H9 (cell line): ENCODE measurements around the gene HES4. TPM values are rescaled to one million over a fixed set of nuclear protein-coding genes. Genes with fewer than 3 reads are reported as not detected.

ENCODE experiments used
- DNase-seq: peaks from one replicate; pipeline ENCODE4 v3.0.0-alpha.2; 2017
- H2AFZ ChIP-seq: one replicate; pipeline ENCODE4 v1.6.1; 2013; ENCODE audit warnings: mild to moderate bottlenecking, low read length, control low read depth, moderate library complexity
- H2AK5ac ChIP-seq: 2 replicates; pipeline ENCODE4 v1.6.1; 2013; ENCODE audit warnings: low read length, control low read depth, mixed read lengths; ENCODE audit not compliant: insufficient read length
- H2BK120ac ChIP-seq: one replicate; pipeline ENCODE4 v1.6.1; 2013; ENCODE audit warnings: low read depth, mild to moderate bottlenecking, low read length, control low read depth, inconsistent platforms; ENCODE audit not compliant: poor library complexity, severe bottlenecking
- H2BK12ac ChIP-seq: 2 replicates; pipeline ENCODE4 v1.6.1; 2013; ENCODE audit warnings: low read length, control low read depth, mixed read lengths, low read depth; ENCODE audit not compliant: insufficient read length
- H2BK15ac ChIP-seq: 2 replicates; pipeline ENCODE4 v1.6.1; 2013; ENCODE audit warnings: low read depth, low read length, control low read depth
- H2BK20ac ChIP-seq: one replicate; pipeline ENCODE4 v1.6.1; 2013; ENCODE audit warnings: low read depth, mild to moderate bottlenecking, low read length, control low read depth, inconsistent platforms; ENCODE audit not compliant: poor library complexity, severe bottlenecking
- H2BK5ac ChIP-seq: 2 replicates; pipeline ENCODE4 v1.6.1; 2013; ENCODE audit warnings: low read length, control low read depth, mixed read lengths; ENCODE audit not compliant: insufficient read length
- H3K14ac ChIP-seq: 2 replicates; pipeline ENCODE4 v1.6.1; 2013; ENCODE audit warnings: low read length, control low read depth; ENCODE audit not compliant: insufficient read depth
- H3K18ac ChIP-seq: 2 replicates; pipeline ENCODE4 v1.6.1; 2013; ENCODE audit warnings: low read depth, mild to moderate bottlenecking, mixed read lengths, low read length, control low read depth; ENCODE audit not compliant: insufficient read length
- H3K23ac ChIP-seq: 2 replicates; pipeline ENCODE4 v1.6.1; 2013; ENCODE audit warnings: low read length, control low read depth, mixed read lengths, low read depth; ENCODE audit not compliant: insufficient read length
- H3K23me2 ChIP-seq: 2 replicates; pipeline ENCODE4 v1.6.1; 2013; ENCODE audit warnings: low read depth, mild to moderate bottlenecking, mixed read lengths, low read length, control low read depth; ENCODE audit not compliant: insufficient read length, poor library complexity, severe bottlenecking
- H3K27ac ChIP-seq: 2 replicates; pipeline ENCODE4 v1.5.1; 2013; ENCODE audit warnings: low read length, control low read depth, mixed read lengths, low read depth; ENCODE audit not compliant: insufficient read length
- H3K27me3 ChIP-seq: 2 replicates; pipeline ENCODE4 v1.6.1; 2013; ENCODE audit warnings: low read length, control low read depth, inconsistent platforms; ENCODE audit not compliant: insufficient read depth
- H3K4ac ChIP-seq: 2 replicates; pipeline ENCODE4 v1.6.1; 2013; ENCODE audit warnings: low read depth, mild to moderate bottlenecking, control low read depth, inconsistent platforms, low read length, moderate library complexity
- H3K4me1 ChIP-seq: 2 replicates; pipeline ENCODE4 v1.6.1; 2013; ENCODE audit warnings: low read length, control low read depth, inconsistent platforms; ENCODE audit not compliant: insufficient read depth
- H3K4me2 ChIP-seq: 2 replicates; pipeline ENCODE4 v1.6.1; 2013; ENCODE audit warnings: low read length, control low read depth, mixed read lengths; ENCODE audit not compliant: insufficient read length, insufficient read depth
- H3K56ac ChIP-seq: 2 replicates; pipeline ENCODE4 v1.6.1; 2013; ENCODE audit warnings: low read depth, mild to moderate bottlenecking, mixed read lengths, low read length, control low read depth; ENCODE audit not compliant: insufficient read length
- H3K79me1 ChIP-seq: 2 replicates; pipeline ENCODE4 v1.6.1; 2013; ENCODE audit warnings: low read depth, mild to moderate bottlenecking, moderate library complexity, low read length, control low read depth, inconsistent platforms; ENCODE audit not compliant: insufficient read depth, poor library complexity, severe bottlenecking
- H3K79me2 ChIP-seq: 2 replicates; pipeline ENCODE4 v1.6.1; 2013; ENCODE audit warnings: low read length, control low read depth, inconsistent platforms; ENCODE audit not compliant: insufficient read depth
- H3K9ac ChIP-seq: 2 replicates; pipeline ENCODE4 v1.6.1; 2013; ENCODE audit warnings: low read length, control low read depth, mixed read lengths; ENCODE audit not compliant: insufficient read length; ENCODE audit errors: extremely low read depth
- H3K9me3 ChIP-seq: one replicate; pipeline ENCODE4 v1.6.1; 2013; ENCODE audit warnings: low read depth, low read length, inconsistent platforms; ENCODE audit not compliant: control insufficient read depth
- H3T11ph ChIP-seq: one replicate; pipeline ENCODE4 v1.6.1; 2013; ENCODE audit warnings: mild to moderate bottlenecking, low read length, control low read depth, inconsistent platforms
- H4K20me1 ChIP-seq: one replicate; pipeline ENCODE4 v1.6.1; 2013; ENCODE audit not compliant: control insufficient read depth, insufficient read length, insufficient read depth
- H4K5ac ChIP-seq: 2 replicates; pipeline ENCODE4 v1.6.1; 2013; ENCODE audit warnings: low read depth, mild to moderate bottlenecking, mixed read lengths, low read length, control low read depth; ENCODE audit not compliant: insufficient read length
- H4K8ac ChIP-seq: replicated peaks from 2 replicates; pipeline ENCODE4 v1.6.1; 2013; ENCODE audit warnings: low read length, control low read depth, mixed read lengths, low read depth; ENCODE audit not compliant: insufficient read length
- H4K91ac ChIP-seq: 2 replicates; pipeline ENCODE4 v1.6.1; 2013; ENCODE audit warnings: low read depth, mild to moderate bottlenecking, moderate library complexity, mixed read lengths, low read length, control low read depth; ENCODE audit not compliant: insufficient read length
- H3K27ac Mint-ChIP-seq, 3 experiments: 2 replicates in 2 of 3; 3 replicates in 1 of 3; pipeline ENCODE4 v1.8.0; 2020 to 2021; ENCODE audit warnings: mixed read lengths in 3 of 3, mild to moderate bottlenecking in 1 of 3, moderate library complexity in 1 of 3
- H3K27me3 Mint-ChIP-seq: 2 replicates; pipeline ENCODE4 v1.8.0; 2021; ENCODE audit warnings: low read depth, mild to moderate bottlenecking, moderate library complexity, mixed read lengths
- H3K36me3 Mint-ChIP-seq, 3 experiments: 2 replicates in 2 of 3; 3 replicates in 1 of 3; pipeline ENCODE4 v1.8.0; 2020 to 2021; ENCODE audit warnings: low read depth in 3 of 3, mixed read lengths in 3 of 3; ENCODE audit not compliant: insufficient read depth in 1 of 3
- H3K4me1 Mint-ChIP-seq, 2 experiments: 2 replicates each; pipeline ENCODE4 v1.8.0; 2020; ENCODE audit warnings: mixed read lengths in 2 of 2
- H3K4me3 Mint-ChIP-seq, 2 experiments: 2 replicates in 1 of 2; 3 replicates in 1 of 2; pipeline ENCODE4 v1.8.0; 2020 to 2021; ENCODE audit warnings: mild to moderate bottlenecking in 2 of 2, mixed read lengths in 2 of 2, moderate library complexity in 1 of 2
- H3K9me3 Mint-ChIP-seq, 2 experiments: 2 replicates in 1 of 2; 3 replicates in 1 of 2; pipeline ENCODE4 v1.8.0; 2020; ENCODE audit warnings: mild to moderate bottlenecking in 2 of 2, mixed read lengths in 2 of 2, moderate library complexity in 1 of 2
- CTCF ChIP-seq: fragments of 200-600 bp; sonication (generic); conservative IDR thresholded peaks from 3 replicates; pipeline ENCODE4 v1.8.0; 2021; ENCODE audit warnings: antibody characterized with exemption, mild to moderate bottlenecking
- WGBS: extraction: QIAGEN DNeasy Blood & Tissue Kit; methylation state at CpG from one replicate; pipeline ENCODE4 v1.1.7; 2013; ENCODE audit warnings: missing lambda C conversion rate, low lambda C conversion rate, mixed read lengths; ENCODE audit not compliant: insufficient read length; ENCODE audit errors: extremely low coverage; 5-methylcytosine and 5-hydroxymethylcytosine counted together
- total RNA-seq: library from RNA; stranded (reverse); gene quantifications from 2 replicates; pipeline ENCODE4 v1.2.1, GENCODE V29; 2021

The HES4 gene
- total RNA-seq, 1 experiment from 2014 or later, result 4.0 TPM

GRCh38 chr1:970973-971730, 28.7 kb downstream of the HES4 start:
- Histone ChIP-seq H3K9ac (no peak overlapping the region), H3K27ac (no peak overlapping the region), H3K14ac (no peak overlapping the region), H3K56ac (no peak overlapping the region), H2BK20ac (no peak overlapping the region), H2BK5ac (no peak overlapping the region), H4K5ac (no peak overlapping the region), H3K27me3 (peaks cover 11% of the 10 kb centered on the region; the same call in 1 of the 2 replicates), H2BK12ac (no peak overlapping the region), H4K8ac (no peak overlapping the region), H3K23ac (no peak overlapping the region), H2BK15ac (no peak overlapping the region), H3K4ac (no peak overlapping the region), H3K4me1 (no peaks in the 10 kb centered on the region), H3K79me1 (no peaks in the 10 kb centered on the region), H3K4me2 (no peak overlapping the region), H3T11ph (no peak overlapping the region), H2AK5ac (no peak overlapping the region), H2AFZ (no peak overlapping the region), H2BK120ac (no peak overlapping the region), H4K91ac (no peak overlapping the region), H3K23me2 (peaks cover 9% of the 10 kb centered on the region), H3K79me2 (no peaks in the 10 kb centered on the region), H4K20me1 (no peaks in the 10 kb centered on the region), H3K9me3 (no peaks in the 10 kb centered on the region), H3K18ac (no peak overlapping the region)
- H3K9me3 Mint-ChIP-seq, result peaks cover 3 to 4% of the 10 kb centered on the region in 2 experiments; a peak in 3 of 5 replicates
- H3K27me3 Mint-ChIP-seq, result peaks cover 67% of the 10 kb centered on the region
- H3K4me3 Mint-ChIP-seq, result no peak overlapping the region
- H3K4me1 Mint-ChIP-seq, result peaks cover 5 to 7% of the 10 kb centered on the region in 2 experiments; a peak in 3 of 4 replicates
- no peak for TF ChIP-seq CTCF
- WGBS, result no CpG with 5 or more reads among the region's 42 CpGs
- H3K27ac Mint-ChIP-seq, result no peak overlapping the region
- DNase-seq, result no peak
- no peaks in the 10 kb centered on the region for H3K36me3 Mint-ChIP-seq
